ENCODE results near the gene LRRC3C.

LRRC3C gene

DNA sequence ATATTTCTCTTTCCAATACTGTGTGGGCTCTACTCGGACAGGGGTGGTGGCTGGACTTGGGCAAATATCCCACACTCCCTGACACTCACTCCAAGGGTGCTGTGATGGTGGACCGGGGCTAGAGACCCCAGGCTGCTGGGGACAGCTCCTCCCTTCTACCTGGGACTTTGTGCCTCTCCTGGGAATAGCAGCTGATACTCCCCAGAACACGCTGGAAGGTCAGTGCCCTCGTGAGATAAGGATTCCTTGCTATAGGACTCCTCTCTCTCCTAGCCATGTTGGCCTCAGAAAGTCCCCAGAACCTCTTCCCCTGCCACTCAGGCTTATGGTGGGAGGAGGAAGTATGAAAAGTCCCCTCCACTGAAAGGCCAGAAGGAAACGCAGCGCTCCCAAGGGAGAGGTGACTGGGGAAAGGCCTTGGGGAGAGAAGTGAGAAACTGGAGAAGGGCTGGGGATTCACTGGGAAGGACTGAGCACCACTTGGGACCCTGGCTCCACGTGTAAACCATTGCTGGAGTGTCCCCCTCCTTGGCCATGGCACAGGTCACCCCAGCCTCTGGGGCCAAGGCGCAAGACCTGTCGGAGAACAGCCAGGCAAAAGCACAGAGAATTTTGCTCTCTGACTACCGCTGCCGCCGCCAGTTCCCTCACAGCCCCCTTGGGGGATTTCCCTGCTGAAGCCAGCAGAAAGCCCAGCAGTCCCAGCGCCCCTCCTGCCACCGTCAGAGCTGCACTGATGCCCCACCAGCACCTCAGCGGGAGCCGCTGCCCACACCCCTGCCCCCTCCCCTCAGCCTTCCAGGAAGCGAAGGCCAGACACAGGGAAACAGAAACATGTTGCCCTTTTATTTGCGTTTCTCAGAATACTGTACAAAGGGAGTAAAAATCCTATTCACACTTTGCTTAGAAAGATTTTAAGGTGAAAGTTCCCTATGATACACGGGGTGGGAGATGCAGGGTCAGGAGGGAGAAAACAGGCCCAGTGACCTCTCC, 7.0 kb upstream of the LRRC3C start:
- TF ChIP-seq CTCF (IDR thresholded peaks at IDR 0.05; ENCODE audit: borderline replicate concordance, insufficient read depth, low read depth, low read length) = no peak
- H3K4me3 ChIP-seq (ENCODE audit: low read depth, low read length) = no peak overlapping the region

DNA sequence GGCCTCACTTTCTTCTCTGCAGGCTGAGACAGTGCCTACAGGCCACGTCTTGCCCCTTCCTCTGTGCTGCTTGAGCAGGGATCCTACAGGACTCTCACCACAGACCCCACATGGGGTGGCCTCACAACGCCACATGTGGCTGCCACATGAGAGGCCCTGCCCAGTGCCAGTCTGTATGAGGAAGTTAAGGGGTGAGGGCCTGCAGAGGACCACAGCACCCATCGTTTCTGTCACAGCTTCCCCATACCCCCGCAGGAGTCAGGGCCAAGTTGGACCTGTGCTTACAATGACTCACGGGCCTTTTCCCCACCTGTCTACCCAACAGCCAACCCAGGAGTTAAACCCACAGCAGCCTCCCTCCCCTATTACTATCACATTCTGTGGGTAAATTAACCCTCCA, 6.2 kb upstream of the LRRC3C start:
- no peak for TF ChIP-seq CTCF (IDR thresholded peaks at IDR 0.05; ENCODE audit: borderline replicate concordance, insufficient read depth, low read depth, low read length)
- no peak overlapping the region for H3K4me3 ChIP-seq (ENCODE audit: low read depth, low read length)

GRCh38 chr17:39922006-39922405, 5.5 kb upstream of the LRRC3C start:
- H3K4me3 ChIP-seq (ENCODE audit: low read depth, low read length) = no peak overlapping the region
- no peak for TF ChIP-seq CTCF (IDR thresholded peaks at IDR 0.05; ENCODE audit: borderline replicate concordance, insufficient read depth, low read depth, low read length)

DNA sequence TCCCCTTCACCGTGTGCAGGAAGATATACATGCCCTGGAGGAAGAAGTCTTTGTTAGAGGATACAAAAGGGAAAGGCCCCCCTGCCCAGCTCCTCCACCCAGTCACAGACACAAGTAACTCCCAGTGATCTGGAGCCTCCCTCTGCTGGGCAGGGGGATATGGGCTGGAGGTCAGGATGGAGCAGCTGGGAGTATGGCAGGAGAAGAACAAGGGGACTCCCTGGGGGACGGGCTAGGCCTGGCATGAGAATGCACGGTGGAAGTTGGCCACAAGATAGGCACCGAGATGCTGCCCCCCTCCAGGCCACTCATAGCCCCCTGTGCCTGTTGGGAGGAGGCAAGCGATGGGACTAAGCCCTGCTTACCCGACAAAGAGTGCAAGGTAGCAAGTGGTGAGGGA, 4.3 kb upstream of the LRRC3C start:
- no peak for TF ChIP-seq CTCF (IDR thresholded peaks at IDR 0.05; ENCODE audit: borderline replicate concordance, insufficient read depth, low read depth, low read length)

GRCh38 chr17:39923836-39924690, 3.5 kb upstream of the LRRC3C start:
- TF ChIP-seq CTCF (IDR thresholded peaks at IDR 0.05; ENCODE audit: borderline replicate concordance, insufficient read depth, low read depth, low read length) = no peak
- H3K4me3 ChIP-seq (ENCODE audit: low read depth, low read length) = no peak overlapping the region

More for the DNA sequence above, 4.3 kb upstream of the LRRC3C start:
- H3K4me3 ChIP-seq (ENCODE audit: low read depth, low read length) = no peak overlapping the region

DNA sequence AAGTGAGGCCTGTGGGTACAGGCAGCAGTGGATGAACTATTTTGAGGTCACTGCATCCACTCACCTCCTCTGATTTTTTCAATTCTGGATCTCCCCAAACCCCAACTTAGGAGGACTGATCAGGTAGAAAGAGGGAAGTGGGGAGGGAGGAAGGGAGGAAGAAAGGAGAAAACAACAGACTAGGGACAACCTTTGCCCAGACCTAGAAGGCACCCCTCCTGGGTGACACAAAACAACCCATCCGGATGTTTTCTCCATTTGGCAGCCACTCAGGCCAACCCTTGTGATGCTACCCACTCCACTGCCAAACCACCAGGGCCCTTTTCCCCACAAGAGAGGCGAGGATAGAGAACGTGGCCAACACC, 2.9 kb upstream of the LRRC3C start:
- no peak for TF ChIP-seq CTCF (IDR thresholded peaks at IDR 0.05; ENCODE audit: borderline replicate concordance, insufficient read depth, low read depth, low read length)
- no peak overlapping the region for H3K4me3 ChIP-seq (ENCODE audit: low read depth, low read length)

All from GM12875 (cell line).